HepG2 (cell line): ENCODE results near the gene RPL41. TPM values are rescaled to one million over a fixed set of nuclear protein-coding genes. Genes with fewer than 3 reads are reported as not detected.
A peak's percentile ranks its signal among the peaks of the same experiment; 100 is the strongest.

Experiments used
- CREM ChIP-seq, 2 experiments: sonication (generic) in 1 of 2; formaldehyde crosslinking in 1 of 2; IDR thresholded peaks; 2 replicates each; pipeline versions ENCODE4 v1.4.0 to v1.6.1; 2016 to 2020; ENCODE audit warnings: antibody characterized with exemption in 1 of 2, mild to moderate bottlenecking in 1 of 2, missing genetic modification reagents in 1 of 2
- FOXK1 ChIP-seq: sonication (generic); formaldehyde crosslinking; IDR thresholded peaks from 2 replicates; pipeline ENCODE4 v1.4.0; 2020; ENCODE audit warnings: low read depth, missing genetic modification reagents, borderline replicate concordance
- HDAC1 ChIP-seq: sonication (generic); formaldehyde crosslinking; IDR thresholded peaks from 2 replicates; pipeline ENCODE4 v1.5.1; 2020; ENCODE audit warnings: mild to moderate bottlenecking, missing genetic modification reagents
- JUNB ChIP-seq: sonication (generic); formaldehyde crosslinking; IDR thresholded peaks from 2 replicates; pipeline ENCODE4 v1.8.0; 2022; ENCODE audit warnings: missing genetic modification reagents, mild to moderate bottlenecking, borderline replicate concordance
- KLF16 ChIP-seq, 2 experiments: sonication (generic) in 1 of 2; formaldehyde crosslinking in 1 of 2; IDR thresholded peaks; 2 replicates each; pipeline versions ENCODE4 v1.6.1 to v1.8.0; 2016 to 2023; ENCODE audit warnings: missing genetic modification reagents in 2 of 2, missing compliant biosample characterization in 1 of 2
- LCORL ChIP-seq, 2 experiments: fragments of 450-650 bp in 1 of 2; sonication (generic) in 1 of 2; formaldehyde crosslinking in 1 of 2; IDR thresholded peaks; 2 replicates each; pipeline versions ENCODE4 v1.5.0 to v1.6.1; 2017 to 2020; ENCODE audit warnings: antibody characterized with exemption in 1 of 2, missing genetic modification reagents in 1 of 2
- NCOA5 ChIP-seq: sonication (generic); formaldehyde crosslinking; IDR thresholded peaks from 2 replicates; pipeline ENCODE4 v1.4.0; 2020; ENCODE audit warnings: missing genetic modification reagents
- NFYC ChIP-seq: IDR thresholded peaks from 2 replicates; pipeline ENCODE4 v1.6.1; 2016; ENCODE audit warnings: missing genetic modification reagents, missing compliant biosample characterization
- NR2F6 ChIP-seq, 2 experiments: IDR thresholded peaks; 2 replicates each; pipeline ENCODE4 v1.6.1; 2016; ENCODE audit warnings: antibody characterized with exemption in 1 of 2, mild to moderate bottlenecking in 1 of 2
- RFX5 ChIP-seq: IDR thresholded peaks from 2 replicates; pipeline ENCODE4 v1.6.1; 2011; ENCODE audit warnings: low read depth, low read length, improper control_type of control experiment
- SKIL ChIP-seq: sonication (generic); formaldehyde crosslinking; IDR thresholded peaks from 2 replicates; pipeline ENCODE4 v1.8.0; 2022; ENCODE audit warnings: missing genetic modification reagents, mild to moderate bottlenecking, moderate library complexity, borderline replicate concordance
- SP5 ChIP-seq: IDR thresholded peaks from 2 replicates; pipeline ENCODE4 v1.6.1; 2016; ENCODE audit warnings: low read depth, borderline replicate concordance
- ZFP1 ChIP-seq: IDR thresholded peaks from 2 replicates; pipeline ENCODE4 v1.6.1; 2016
- ZFP90 ChIP-seq: sonication (generic); formaldehyde crosslinking; IDR thresholded peaks from 2 replicates; pipeline ENCODE4 v1.8.0; 2022; ENCODE audit warnings: missing genetic modification reagents, mild to moderate bottlenecking, inconsistent platforms, borderline replicate concordance
- ZHX1 ChIP-seq: sonication (generic); formaldehyde crosslinking; IDR thresholded peaks from 2 replicates; pipeline ENCODE4 v1.8.1; 2022; ENCODE audit warnings: low read depth, mild to moderate bottlenecking, missing genetic modification reagents
- ZNF138 ChIP-seq: sonication (generic); formaldehyde crosslinking; IDR thresholded peaks from 2 replicates; pipeline ENCODE4 v1.5.0; 2020; ENCODE audit warnings: mild to moderate bottlenecking, low read depth, missing genetic modification reagents
- ZNF18 ChIP-seq: sonication (generic); formaldehyde crosslinking; IDR thresholded peaks from 2 replicates; pipeline ENCODE4 v1.8.0; 2022; ENCODE audit warnings: mild to moderate bottlenecking, missing genetic modification reagents; ENCODE audit not compliant: insufficient replicate concordance
- ZNF263 ChIP-seq: sonication (generic); formaldehyde crosslinking; IDR thresholded peaks from 2 replicates; pipeline ENCODE4 v1.4.0; 2020; ENCODE audit warnings: missing genetic modification reagents
- ZNF317 ChIP-seq: sonication (generic); formaldehyde crosslinking; IDR thresholded peaks from 2 replicates; pipeline ENCODE4 v1.5.0; 2020; ENCODE audit warnings: mild to moderate bottlenecking, missing genetic modification reagents
- ZNF567 ChIP-seq: sonication (generic); formaldehyde crosslinking; IDR thresholded peaks from 2 replicates; pipeline ENCODE4 v1.8.1; 2023; ENCODE audit warnings: mild to moderate bottlenecking, missing genetic modification reagents, borderline replicate concordance
- ZNF678 ChIP-seq: sonication (generic); formaldehyde crosslinking; IDR thresholded peaks from 2 replicates; pipeline ENCODE4 v1.4.0; 2020; ENCODE audit warnings: mild to moderate bottlenecking, missing genetic modification reagents
- ZNF7 ChIP-seq: IDR thresholded peaks from 2 replicates; pipeline ENCODE4 v1.6.1; 2016; ENCODE audit warnings: missing biosample characterization, missing genetic modification reagents
- polyA plus RNA-seq, 8 experiments: library from polyadenylated mRNA; depleted of rRNA in 3 of 8; stranded (reverse) in 7 of 8; unstranded in 1 of 8; fragments of >200 nt; fragmentation: Illumina TruSeq in 4 of 8; extraction: Trizol in 4 of 8; gene quantifications; 2 replicates each; pipeline versions ENCODE4 v1.2.1 to v1.2.3, GENCODE V29; 2011 to 2016; ENCODE audit warnings: low read depth in 4 of 8, missing spikeins in 1 of 8, mixed read lengths in 1 of 8; ENCODE audit not compliant: insufficient read depth in 1 of 8
- total RNA-seq, 5 experiments: library from RNA; depleted of rRNA; stranded (reverse); fragments of >200 nt; fragmentation: Illumina TruSeq; extraction: Trizol; gene quantifications; 2 replicates each; pipeline ENCODE4 v1.2.3, GENCODE V29; 2016; ENCODE audit warnings: low read depth in 1 of 5

Gene RPL41
- total and polyA plus RNA-seq, 2 of the 13 experiments (the other 11 are each of a cell fraction or from before 2014, with no cell fraction given) = 4,012 to 7,670 TPM

- TF ChIP-seq ZHX1 (CRISPR knock-in tag) = no peak
- TF ChIP-seq ZNF317 (CRISPR knock-in tag) = peak; percentile 47; the same call in 1 of the 2 replicates
- TF ChIP-seq FOXK1 (CRISPR knock-in tag) = no peak
- TF ChIP-seq HDAC1 (CRISPR knock-in tag) = peak; percentile 71
- TF ChIP-seq LCORL (IDR thresholded peaks at IDR 0.05) = no peak
- TF ChIP-seq LCORL (CRISPR knock-in tag; IDR thresholded peaks at IDR 0.05) = no peak
- TF ChIP-seq NR2F6 (IDR thresholded peaks at IDR 0.05) = no peak
- no peak; the same call in 1 of the 2 replicates for TF ChIP-seq NR2F6 (CRISPR knock-in tag; IDR thresholded peaks at IDR 0.05)
- peak; percentile 72; the same call in 1 of the 2 replicates for TF ChIP-seq SP5 (CRISPR knock-in tag)
- TF ChIP-seq ZNF18 = peak; percentile 2
- TF ChIP-seq JUNB = peak; percentile 75
- no peak for TF ChIP-seq NCOA5 (CRISPR knock-in tag)
- peak; percentile 61; the same call in 1 of the 2 replicates for TF ChIP-seq SKIL (CRISPR knock-in tag)
- TF ChIP-seq ZFP90 (CRISPR knock-in tag) = 0 out of 2 replicates have a peak, but pooled peaks have one; percentile 18
- TF ChIP-seq ZNF567 (CRISPR knock-in tag) = no peak
- no peak for TF ChIP-seq ZNF7 (CRISPR knock-in tag)
- TF ChIP-seq ZNF678 (CRISPR knock-in tag) = 0 out of 2 replicates have a peak, but pooled peaks have one; percentile 14
- no peak for TF ChIP-seq CREM (IDR thresholded peaks at IDR 0.05)
- no peak for TF ChIP-seq CREM (CRISPR knock-in tag; IDR thresholded peaks at IDR 0.05)
- no peak for TF ChIP-seq RFX5
- peak in 1 of 2 experiments; percentile 68; a peak in 1 of 4 replicates for TF ChIP-seq KLF16 (CRISPR knock-in tag; IDR thresholded peaks at IDR 0.05)
- peak; percentile 88 for TF ChIP-seq ZNF263 (CRISPR knock-in tag)
- TF ChIP-seq NFYC (CRISPR knock-in tag) = no peak
- no peak for TF ChIP-seq ZFP1 (CRISPR knock-in tag)
- TF ChIP-seq ZNF138 = 0 out of 2 replicates have a peak, but pooled peaks have one; percentile 59
Observed at GRCh38 chr12:56079723-56080555, 36.5 kb upstream of the RPL41 start, which contains the start of gene ERBB3 (continued).
